SJCRH30 (cell line): ENCODE results near the gene TMPRSS12. TPM values are rescaled to one million over a fixed set of nuclear protein-coding genes. Genes with fewer than 3 reads are reported as not detected.
"Not testable (repeated sequence)": the region's sequence is repeated elsewhere in the genome, so short reads cannot be mapped to it uniquely, and the experiment has no call there.

ENCODE experiments used
- DNase-seq, 2 experiments: peaks; one replicate each; pipeline ENCODE4 v3.0.0-alpha.2; 2015 to 2020
- H3K27ac ChIP-seq: fragments of 250-450 bp; sonication (Bioruptor Pico); 2 replicates; pipeline ENCODE4 v1.5.1; 2020; ENCODE audit warnings: mild to moderate bottlenecking, moderate library complexity
- H3K27me3 ChIP-seq: fragments of 250-450 bp; sonication (Bioruptor Pico); 2 replicates; pipeline ENCODE4 v1.5.1; 2020; ENCODE audit warnings: mild to moderate bottlenecking, moderate library complexity
- H3K36me3 ChIP-seq: fragments of 250-450 bp; sonication (Bioruptor Pico); 2 replicates; pipeline ENCODE4 v1.5.1; 2020; ENCODE audit warnings: mild to moderate bottlenecking, moderate library complexity
- H3K4me1 ChIP-seq: fragments of 250-450 bp; sonication (Bioruptor Pico); 2 replicates; pipeline ENCODE4 v1.5.1; 2020; ENCODE audit warnings: mild to moderate bottlenecking, moderate library complexity
- H3K4me3 ChIP-seq: fragments of 250-450 bp; sonication (Bioruptor Pico); 2 replicates; pipeline ENCODE4 v1.5.1; 2020; ENCODE audit warnings: mild to moderate bottlenecking, moderate library complexity
- H3K9me3 ChIP-seq: fragments of 250-450 bp; sonication (Bioruptor Pico); replicated peaks from 2 replicates; pipeline ENCODE4 v1.5.1; 2020; ENCODE audit warnings: mild to moderate bottlenecking, moderate library complexity
- total RNA-seq: library from RNA; depleted of rRNA; stranded (reverse); fragments of >200 nt; shearing (Covaris generic); gene quantifications from 2 replicates; pipeline ENCODE4 v1.2.3, GENCODE V29; 2014

TMPRSS12 gene
- total RNA-seq, 1 experiment from 2014 or later: not detected

- 0 out of 2 replicates have a peak, but pooled peaks cover 4% of the 10 kb centered on the region for H3K9me3 ChIP-seq
- no peak for DNase-seq
- H3K4me1 ChIP-seq: no peaks in the 10 kb centered on the region
- H3K27me3 ChIP-seq: no peaks in the 10 kb centered on the region; the same call in 1 of the 2 replicates
- no peaks in the 10 kb centered on the region for H3K36me3 ChIP-seq
- H3K27ac ChIP-seq: no peak overlapping the region
- H3K4me3 ChIP-seq: no peak overlapping the region
Measured at GRCh38 chr12:50901685-50902113, 59.0 kb downstream of the TMPRSS12 start.

- H3K9me3 ChIP-seq, H3K4me3 ChIP-seq, H3K36me3 ChIP-seq, H3K4me1 ChIP-seq, H3K27ac ChIP-seq, DNase-seq, H3K27me3 ChIP-seq: not testable (repeated sequence)
Measured at GRCh38 chr12:50908479-50908878, 65.8 kb downstream of the TMPRSS12 start.

DNA sequence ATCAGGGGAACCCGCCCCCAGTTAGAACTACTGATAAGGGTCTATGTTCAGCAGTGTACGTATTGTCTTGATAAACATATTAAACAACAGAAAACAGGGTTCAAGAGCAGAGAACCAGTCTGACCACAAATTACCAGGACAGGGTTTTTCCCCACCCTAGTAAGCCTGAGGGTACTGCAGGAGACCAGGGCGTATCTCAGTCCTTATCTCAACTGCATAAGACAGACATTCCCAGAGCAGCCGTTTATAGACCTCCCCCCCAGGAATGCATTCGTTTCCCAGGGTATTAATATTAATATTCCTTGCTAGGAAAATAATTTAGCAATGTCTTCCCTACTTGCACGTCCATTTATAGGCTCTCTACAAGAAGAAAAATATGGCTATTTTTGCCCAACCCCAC lies 69.6 kb downstream of the TMPRSS12 start:
- H3K9me3 ChIP-seq: peaks cover 11% of the 10 kb centered on the region
- H3K4me3 ChIP-seq, H3K36me3 ChIP-seq, H3K4me1 ChIP-seq, H3K27ac ChIP-seq, H3K27me3 ChIP-seq, DNase-seq: not testable (repeated sequence)

DNA sequence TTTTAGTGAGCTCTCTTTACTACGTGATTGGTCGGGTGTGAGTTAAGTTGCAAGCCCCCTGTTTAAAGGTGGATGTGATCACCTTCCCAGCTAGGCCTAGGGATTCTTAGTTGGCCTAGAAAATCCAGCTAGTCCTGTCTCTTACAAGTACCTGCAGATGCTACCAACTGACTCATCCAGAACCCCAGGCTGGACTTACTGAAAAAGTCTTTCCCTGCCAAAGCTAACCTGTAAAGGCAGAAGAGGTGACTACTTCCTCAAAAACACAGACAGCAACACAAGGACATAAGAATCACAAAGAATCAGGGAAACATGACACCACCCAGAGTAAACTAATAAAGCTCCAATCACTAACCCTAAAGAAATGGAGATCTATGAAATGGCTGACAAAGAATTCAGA lies 70.5 kb downstream of the TMPRSS12 start:
- Histone ChIP-seq H3K4me1 (no peaks in the 10 kb centered on the region), H3K27me3 (no peaks in the 10 kb centered on the region), H3K36me3 (no peaks in the 10 kb centered on the region), H3K4me3 (no peak overlapping the region), H3K27ac (no peak overlapping the region), H3K9me3 (peaks cover 11% of the 10 kb centered on the region)
- no peak for DNase-seq

DNA sequence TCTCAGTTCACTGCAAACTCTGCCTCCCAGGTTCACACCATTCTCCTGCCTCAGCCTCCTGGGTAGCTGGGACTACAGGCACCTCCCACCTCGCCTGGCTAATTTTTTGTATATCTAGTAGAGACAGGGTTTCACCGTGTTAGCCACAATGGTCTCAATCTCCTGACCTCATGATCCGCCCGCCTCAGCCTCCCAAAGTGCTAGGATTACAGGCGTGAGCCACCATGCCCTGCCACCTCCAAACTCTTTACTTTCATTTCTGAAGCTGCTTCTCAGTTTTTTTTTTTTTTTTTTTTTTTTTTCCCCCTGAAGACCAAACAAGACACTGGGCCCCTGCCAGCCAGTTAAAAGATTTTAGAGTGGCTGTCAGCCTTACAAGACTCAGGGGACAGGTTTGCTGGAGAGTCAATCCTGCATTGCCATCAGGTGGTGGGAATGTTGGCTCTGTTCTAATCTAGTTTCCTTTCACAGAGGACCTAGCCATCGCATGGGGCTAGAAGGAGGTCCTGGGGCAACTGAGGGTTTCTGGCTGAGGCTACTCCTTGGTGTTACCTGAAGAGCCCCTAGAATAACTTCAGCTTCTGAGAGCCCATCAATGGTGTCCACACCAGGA lies 72.3 kb downstream of the TMPRSS12 start:
- Histone ChIP-seq H3K9me3 (peaks cover 11% of the 10 kb centered on the region), H3K4me3 (no peak overlapping the region), H3K4me1 (no peaks in the 10 kb centered on the region), H3K27ac (no peak overlapping the region), H3K36me3 (no peaks in the 10 kb centered on the region), H3K27me3 (no peaks in the 10 kb centered on the region)
- no peak for DNase-seq

DNA sequence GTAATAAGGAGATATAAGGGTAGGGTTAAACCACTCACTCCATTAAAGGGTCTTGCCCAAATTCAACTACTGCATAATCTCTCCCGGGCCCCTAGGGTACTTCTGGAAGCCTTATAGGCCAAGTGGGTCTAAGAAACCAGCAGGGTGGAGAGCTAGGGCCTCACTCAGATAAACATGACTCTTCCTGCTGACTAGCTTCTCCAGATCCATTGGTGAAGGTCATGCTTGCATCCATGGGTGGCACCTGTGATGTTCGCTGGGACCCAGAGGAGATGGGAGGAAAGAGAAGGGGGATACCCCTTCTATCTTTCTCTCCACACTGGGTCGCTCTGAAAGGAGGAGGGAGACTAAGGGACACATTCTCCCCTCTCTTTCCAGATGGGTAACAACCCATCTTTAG lies 73.6 kb downstream of the TMPRSS12 start:
- no peak for DNase-seq
- H3K4me1 ChIP-seq: no peaks in the 10 kb centered on the region

DNA sequence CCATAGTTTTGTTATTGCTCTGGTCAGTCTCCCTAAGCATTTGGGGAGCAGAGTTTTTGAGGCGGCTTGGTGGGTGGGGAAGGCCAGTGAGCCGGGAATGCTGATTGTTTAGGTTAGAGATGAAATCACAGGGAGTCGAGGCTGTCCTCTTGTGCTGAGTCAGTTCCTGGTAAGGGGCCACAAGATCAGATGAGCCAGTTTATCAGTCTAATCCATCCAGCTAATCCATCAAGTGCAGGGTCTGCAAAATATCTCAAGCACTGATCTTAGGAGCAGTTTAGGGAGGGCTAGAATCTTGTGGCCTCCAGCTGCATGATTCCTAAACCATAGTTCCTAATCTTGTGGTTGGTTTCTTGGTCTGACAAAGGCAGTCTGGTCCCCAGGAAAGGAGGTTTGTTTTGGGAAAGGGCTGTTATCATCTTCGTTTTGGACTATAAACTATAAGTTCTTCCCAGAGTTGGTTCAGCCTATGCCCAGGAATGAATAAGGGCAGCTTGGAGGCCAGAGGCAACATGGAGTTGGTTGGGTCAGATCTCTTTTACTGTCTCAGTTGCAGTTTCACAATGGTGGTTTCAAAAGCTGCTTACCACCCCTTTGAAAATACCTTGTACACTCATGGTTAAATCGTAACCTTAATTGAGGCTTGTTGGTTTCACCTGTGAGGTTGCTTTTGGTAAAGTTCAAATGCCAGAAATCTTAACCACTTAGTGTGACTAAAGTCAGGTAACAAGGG lies 76.0 kb downstream of the TMPRSS12 start:
- DNase-seq: no peak
- Histone ChIP-seq H3K4me3 (no peak overlapping the region), H3K27me3 (no peaks in the 10 kb centered on the region), H3K36me3 (no peaks in the 10 kb centered on the region), H3K9me3 (peaks cover 2% of the 10 kb centered on the region), H3K4me1 (peaks cover 4% of the 10 kb centered on the region), H3K27ac (no peak overlapping the region)

More for the DNA sequence above, 73.6 kb downstream of the TMPRSS12 start:
- H3K4me3 ChIP-seq: no peak overlapping the region
- no peaks in the 10 kb centered on the region for H3K36me3 ChIP-seq
- H3K27ac ChIP-seq: no peak overlapping the region
- peaks cover 11% of the 10 kb centered on the region for H3K9me3 ChIP-seq
- H3K27me3 ChIP-seq: no peaks in the 10 kb centered on the region

GRCh38 chr12:50922820-50923219 lies 80.1 kb downstream of the TMPRSS12 start:
- H3K27ac ChIP-seq: no peak overlapping the region

GRCh38 chr12:50923361-50924130 lies 80.8 kb downstream of the TMPRSS12 start:
- Histone ChIP-seq H3K36me3 (no peaks in the 10 kb centered on the region), H3K4me1 (peaks cover 20% of the 10 kb centered on the region), H3K27ac (peak overlapping the region; percentile 65), H3K27me3 (no peaks in the 10 kb centered on the region), H3K9me3 (no peaks in the 10 kb centered on the region; the same call in 1 of the 2 replicates), H3K4me3 (peak overlapping the region; percentile 57)
- peak in 1 of 2 experiments; percentile 8 for DNase-seq

More at GRCh38 chr12:50922820-50923219, 80.1 kb downstream of the TMPRSS12 start:
- H3K36me3 ChIP-seq: no peaks in the 10 kb centered on the region
- peak in 1 of 2 experiments; percentile 9 for DNase-seq
- H3K4me1 ChIP-seq: peaks cover 13% of the 10 kb centered on the region
- H3K4me3 ChIP-seq: no peak overlapping the region
- no peaks in the 10 kb centered on the region for H3K27me3 ChIP-seq
- no peaks in the 10 kb centered on the region; the same call in 1 of the 2 replicates for H3K9me3 ChIP-seq

- Histone ChIP-seq H3K36me3 (no peaks in the 10 kb centered on the region), H3K27ac (peak overlapping the region; percentile 65), H3K9me3 (no peaks in the 10 kb centered on the region; the same call in 1 of the 2 replicates), H3K4me1 (peaks cover 23% of the 10 kb centered on the region), H3K27me3 (no peaks in the 10 kb centered on the region), H3K4me3 (peak overlapping the region; percentile 57)
- no peak for DNase-seq
Measured at GRCh38 chr12:50924131-50924438, 81.4 kb downstream of the TMPRSS12 start.

DNA sequence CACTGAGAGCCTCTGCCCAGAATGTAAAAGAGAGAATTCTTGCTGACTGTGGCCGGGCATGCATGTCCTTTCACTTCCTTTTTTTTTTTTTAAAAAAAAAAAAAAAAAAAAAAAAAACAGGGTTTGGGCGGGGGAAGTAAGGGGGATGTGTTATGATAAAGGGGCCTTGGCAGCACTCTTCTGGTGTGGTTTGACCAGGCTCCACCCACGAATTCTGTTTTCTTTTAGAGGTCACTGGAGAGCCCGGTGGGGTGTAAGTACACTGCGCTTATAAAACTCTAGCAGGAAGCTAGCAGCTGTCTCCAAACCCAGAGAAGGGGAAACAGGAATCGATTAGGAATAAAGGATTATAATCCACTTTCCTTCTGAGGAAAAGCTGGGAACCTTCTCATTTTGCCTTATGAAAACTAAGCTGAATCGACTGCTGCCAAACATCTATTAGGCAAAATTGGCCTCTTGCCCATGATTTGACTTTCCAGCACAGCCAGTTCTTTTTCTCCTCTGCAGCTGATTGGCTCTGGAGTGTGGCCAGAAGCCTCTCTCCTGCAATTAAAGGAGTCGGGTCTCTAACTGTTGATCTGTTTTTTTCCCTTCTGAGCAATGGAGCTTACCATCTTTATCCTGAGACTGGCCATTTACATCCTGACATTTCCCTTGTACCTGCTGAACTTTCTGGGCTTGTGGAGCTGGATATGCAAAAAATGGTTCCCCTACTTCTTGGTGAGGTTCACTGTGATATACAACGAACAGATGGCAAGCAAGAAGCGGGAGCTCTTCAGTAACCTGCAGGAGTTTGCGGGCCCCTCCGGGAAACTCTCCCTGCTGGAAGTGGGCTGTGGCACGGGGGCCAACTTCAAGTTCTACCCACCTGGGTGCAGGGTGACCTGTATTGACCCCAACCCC lies 82.0 kb downstream of the TMPRSS12 start:
- DNase-seq: peak; percentile 90 to 96
- Histone ChIP-seq H3K27me3 (no peaks in the 10 kb centered on the region), H3K4me1 (peaks cover 23% of the 10 kb centered on the region), H3K4me3 (peak overlapping the region; percentile 57), H3K27ac (peak overlapping the region; percentile 65), H3K9me3 (no peaks in the 10 kb centered on the region; the same call in 1 of the 2 replicates), H3K36me3 (no peaks in the 10 kb centered on the region)

- H3K27ac ChIP-seq: no peak overlapping the region
- peak overlapping the region; percentile 57 for H3K4me3 ChIP-seq
Measured at GRCh38 chr12:50925342-50925651, 82.6 kb downstream of the TMPRSS12 start.

DNA sequence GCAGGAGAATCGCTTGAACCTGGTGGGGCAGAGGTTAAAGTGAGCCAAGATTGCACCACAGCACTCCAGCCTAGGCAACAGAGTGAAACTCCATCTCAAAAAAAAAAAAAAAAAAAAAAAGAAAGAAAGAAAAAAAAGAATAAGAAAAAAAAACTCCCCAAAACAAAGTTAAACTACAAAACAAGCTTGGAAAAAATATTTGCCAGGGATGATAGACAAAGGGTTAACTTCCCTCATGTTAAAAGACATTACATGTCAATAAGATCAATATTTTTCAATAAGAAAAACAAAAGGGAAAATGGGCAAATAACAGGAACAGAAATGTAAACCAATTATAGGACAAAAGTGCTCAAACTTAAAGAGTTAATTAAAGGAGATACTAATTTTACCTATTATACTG lies 83.2 kb downstream of the TMPRSS12 start:
- Histone ChIP-seq H3K36me3 (no peaks in the 10 kb centered on the region), H3K9me3 (no peaks in the 10 kb centered on the region; the same call in 1 of the 2 replicates), H3K27me3 (no peaks in the 10 kb centered on the region), H3K27ac (no peak overlapping the region), H3K4me1 (peaks cover 23% of the 10 kb centered on the region), H3K4me3 (no peak overlapping the region)
- no peak for DNase-seq

More at GRCh38 chr12:50925342-50925651, 82.6 kb downstream of the TMPRSS12 start:
- peaks cover 23% of the 10 kb centered on the region for H3K4me1 ChIP-seq
- H3K27me3 ChIP-seq: no peaks in the 10 kb centered on the region
- no peaks in the 10 kb centered on the region for H3K36me3 ChIP-seq
- no peak for DNase-seq
- H3K9me3 ChIP-seq: no peaks in the 10 kb centered on the region; the same call in 1 of the 2 replicates

GRCh38 chr12:50926415-50926814 lies 83.7 kb downstream of the TMPRSS12 start:
- no peak overlapping the region for H3K4me3 ChIP-seq
- no peak for DNase-seq

More at GRCh38 chr12:50926415-50926814, 83.7 kb downstream of the TMPRSS12 start:
- Histone ChIP-seq H3K27me3 (no peaks in the 10 kb centered on the region), H3K4me1 (peaks cover 23% of the 10 kb centered on the region), H3K36me3 (no peaks in the 10 kb centered on the region), H3K9me3 (no peaks in the 10 kb centered on the region), H3K27ac (no peak overlapping the region)
